ENCODE data around the gene SIL1. TPM values are rescaled to one million over a fixed set of nuclear protein-coding genes. Genes with fewer than 3 reads are reported as not detected.

The SIL1 gene
- total RNA-seq, 1 donor from 2014 or later, result 41.6 TPM

DNA sequence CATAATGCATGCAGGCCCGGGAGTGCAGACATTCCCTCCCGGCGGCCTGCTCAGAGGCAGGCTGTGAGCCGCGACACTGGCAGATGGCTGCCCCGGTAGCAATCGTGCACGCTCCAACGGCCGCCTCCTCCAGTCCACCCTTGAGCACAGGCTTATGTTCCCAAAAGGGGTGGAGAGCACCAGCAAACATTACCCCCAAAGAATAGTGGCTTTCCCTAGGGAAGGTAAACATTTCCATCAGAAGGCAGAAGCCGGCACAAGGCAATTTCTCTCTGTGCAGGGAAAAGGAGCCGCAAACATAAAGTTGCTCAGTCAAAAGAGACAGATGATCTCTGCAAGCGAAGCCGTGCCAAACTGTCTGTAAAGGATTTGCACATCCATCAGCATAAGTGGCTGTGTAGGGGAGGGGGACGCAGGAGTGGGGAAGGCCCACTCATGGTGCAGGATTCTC lies 92.5 kb downstream of the SIL1 start:
- TF ChIP-seq EZH2 (IDR thresholded peaks at IDR 0.05; ENCODE audit: insufficient read depth, low read length), result no peak
- TF ChIP-seq, protein P1, sequence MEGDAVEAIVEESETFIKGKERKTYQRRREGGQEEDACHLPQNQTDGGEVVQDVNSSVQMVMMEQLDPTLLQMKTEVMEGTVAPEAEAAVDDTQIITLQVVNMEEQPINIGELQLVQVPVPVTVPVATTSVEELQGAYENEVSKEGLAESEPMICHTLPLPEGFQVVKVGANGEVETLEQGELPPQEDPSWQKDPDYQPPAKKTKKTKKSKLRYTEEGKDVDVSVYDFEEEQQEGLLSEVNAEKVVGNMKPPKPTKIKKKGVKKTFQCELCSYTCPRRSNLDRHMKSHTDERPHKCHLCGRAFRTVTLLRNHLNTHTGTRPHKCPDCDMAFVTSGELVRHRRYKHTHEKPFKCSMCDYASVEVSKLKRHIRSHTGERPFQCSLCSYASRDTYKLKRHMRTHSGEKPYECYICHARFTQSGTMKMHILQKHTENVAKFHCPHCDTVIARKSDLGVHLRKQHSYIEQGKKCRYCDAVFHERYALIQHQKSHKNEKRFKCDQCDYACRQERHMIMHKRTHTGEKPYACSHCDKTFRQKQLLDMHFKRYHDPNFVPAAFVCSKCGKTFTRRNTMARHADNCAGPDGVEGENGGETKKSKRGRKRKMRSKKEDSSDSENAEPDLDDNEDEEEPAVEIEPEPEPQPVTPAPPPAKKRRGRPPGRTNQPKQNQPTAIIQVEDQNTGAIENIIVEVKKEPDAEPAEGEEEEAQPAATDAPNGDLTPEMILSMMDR (IDR thresholded peaks at IDR 0.05; ENCODE audit: insufficient read depth, low read depth, low read length), result no peak
- Histone ChIP-seq H3K79me2 (ENCODE audit: insufficient read depth, low read length) (no peaks in the 10 kb centered on the region), H3K9ac (ENCODE audit: low read length) (no peak overlapping the region), H3K27ac (ENCODE audit: low read depth, low read length) (no peak overlapping the region), H3K27me3 (ENCODE audit: insufficient read depth, low read length) (no peaks in the 10 kb centered on the region), H3K9me3 (ENCODE audit: insufficient read depth, low read depth, low read length) (no peaks in the 10 kb centered on the region), H3K4me1 (ENCODE audit: insufficient read depth, low read length) (peaks cover 28% of the 10 kb centered on the region), H4K20me1 (ENCODE audit: insufficient read depth, low read length) (no peaks in the 10 kb centered on the region), H2AFZ (ENCODE audit: low read depth, low read length) (no peak overlapping the region), H3K4me2 (ENCODE audit: low read length) (peak overlapping the region; percentile 69), H3K36me3 (ENCODE audit: insufficient read depth, low read length) (no peaks in the 10 kb centered on the region), H3K4me3 (ENCODE audit: insufficient read depth, low read depth, low read length) (no peak overlapping the region)
- no peak overlapping the region for H3K4me3 Mint-ChIP-seq (ENCODE audit: unreplicated experiment)
- no peaks in the 10 kb centered on the region for H3K9me3 Mint-ChIP-seq (ENCODE audit: unreplicated experiment)
- no peak overlapping the region for H3K27ac Mint-ChIP-seq (ENCODE audit: unreplicated experiment)
- H3K27me3 Mint-ChIP-seq (ENCODE audit: low read depth, unreplicated experiment), result no peaks in the 10 kb centered on the region
- FAIRE-seq (no peak), DNase-seq (ENCODE audit: low read depth) (no peak)
- peaks cover 31% of the 10 kb centered on the region for H3K4me1 Mint-ChIP-seq (ENCODE audit: low read depth, unreplicated experiment)
- H3K36me3 Mint-ChIP-seq (ENCODE audit: low read depth, unreplicated experiment), result peaks cover 4% of the 10 kb centered on the region

DNA sequence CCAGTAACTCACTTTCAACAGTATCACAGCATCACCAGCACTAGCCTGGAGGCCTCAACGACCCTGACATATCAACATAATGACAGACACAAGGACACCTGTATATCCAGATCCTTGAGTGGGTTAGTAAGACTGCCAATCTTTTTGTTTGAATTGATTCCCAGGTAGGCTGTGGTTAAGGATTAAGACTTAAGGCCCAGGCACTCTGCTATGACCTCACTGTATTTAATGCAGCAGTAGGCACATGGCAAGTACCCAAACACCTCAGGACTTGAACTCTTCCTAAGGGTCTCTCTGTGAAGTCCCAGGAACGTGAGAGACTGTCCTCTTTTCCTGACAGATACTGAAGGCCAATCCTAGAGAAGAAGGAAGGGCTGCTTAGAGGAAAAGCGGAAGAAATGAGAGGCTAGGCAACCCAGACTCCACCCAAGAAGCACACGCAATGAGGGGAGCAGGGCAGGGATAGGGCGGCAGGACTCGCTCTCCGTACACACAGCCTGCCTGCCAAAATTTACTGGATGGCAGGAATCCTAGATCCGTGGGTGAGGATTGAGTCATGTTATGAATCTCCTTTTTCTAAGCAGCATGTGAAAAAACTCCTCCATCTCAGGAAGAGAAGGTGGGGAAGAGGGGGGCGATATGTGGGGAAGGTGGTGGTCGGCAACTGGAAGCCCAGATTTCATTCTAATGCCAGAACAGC lies 93.4 kb downstream of the SIL1 start:
- Histone ChIP-seq H3K36me3 (ENCODE audit: insufficient read depth, low read length) (no peaks in the 10 kb centered on the region), H3K4me2 (ENCODE audit: low read length) (peak overlapping the region; percentile 69), H2AFZ (ENCODE audit: low read depth, low read length) (peak overlapping the region; percentile 49), H3K79me2 (ENCODE audit: insufficient read depth, low read length) (no peaks in the 10 kb centered on the region), H4K20me1 (ENCODE audit: insufficient read depth, low read length) (peaks cover 5% of the 10 kb centered on the region), H3K9me3 (ENCODE audit: insufficient read depth, low read depth, low read length) (no peaks in the 10 kb centered on the region), H3K4me1 (ENCODE audit: insufficient read depth, low read length) (peaks cover 28% of the 10 kb centered on the region), H3K27me3 (ENCODE audit: insufficient read depth, low read length) (no peaks in the 10 kb centered on the region), H3K4me3 (ENCODE audit: insufficient read depth, low read depth, low read length) (peak overlapping the region; percentile 9), H3K9ac (ENCODE audit: low read length) (peak overlapping the region; percentile 37), H3K27ac (ENCODE audit: low read depth, low read length) (peak overlapping the region; percentile 55)
- no peak overlapping the region for H3K27ac Mint-ChIP-seq (ENCODE audit: unreplicated experiment)
- no peak for TF ChIP-seq EZH2 (IDR thresholded peaks at IDR 0.05; ENCODE audit: insufficient read depth, low read length)
- TF ChIP-seq, protein P1 (IDR thresholded peaks at IDR 0.05; ENCODE audit: insufficient read depth, low read depth, low read length), result no peak
- no peaks in the 10 kb centered on the region for H3K27me3 Mint-ChIP-seq (ENCODE audit: low read depth, unreplicated experiment)
- H3K4me3 Mint-ChIP-seq (ENCODE audit: unreplicated experiment), result no peak overlapping the region
- DNase-seq (ENCODE audit: low read depth) (peak; percentile 95), FAIRE-seq (peak; percentile 92)
- no peaks in the 10 kb centered on the region for H3K9me3 Mint-ChIP-seq (ENCODE audit: unreplicated experiment)
- H3K36me3 Mint-ChIP-seq (ENCODE audit: low read depth, unreplicated experiment), result peaks cover 4% of the 10 kb centered on the region
- peaks cover 36% of the 10 kb centered on the region for H3K4me1 Mint-ChIP-seq (ENCODE audit: low read depth, unreplicated experiment)

DNA sequence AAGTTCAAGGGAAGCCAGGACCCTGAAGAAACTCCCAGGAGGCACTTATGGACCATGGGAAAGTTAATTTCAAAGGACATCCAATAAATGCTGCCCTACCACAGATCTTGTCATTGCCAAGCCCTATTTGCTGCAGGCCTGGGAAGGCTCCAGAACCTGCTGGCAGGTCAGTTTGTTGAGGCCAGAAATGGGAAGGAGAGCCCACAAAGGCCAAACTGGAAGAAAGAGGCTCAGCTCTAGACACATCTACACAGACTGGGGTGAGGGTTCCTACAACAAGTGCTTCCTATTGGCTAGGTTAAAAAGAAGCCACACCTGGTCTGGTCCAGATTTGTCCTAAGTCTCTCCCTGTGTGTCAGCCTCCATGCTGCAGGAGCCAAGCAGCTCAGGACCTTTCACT lies 94.4 kb downstream of the SIL1 start:
- Histone ChIP-seq H3K27ac (ENCODE audit: low read depth, low read length) (no peak overlapping the region), H2AFZ (ENCODE audit: low read depth, low read length) (no peak overlapping the region), H3K4me2 (ENCODE audit: low read length) (no peak overlapping the region), H3K79me2 (ENCODE audit: insufficient read depth, low read length) (no peaks in the 10 kb centered on the region), H3K4me1 (ENCODE audit: insufficient read depth, low read length) (peaks cover 23% of the 10 kb centered on the region), H4K20me1 (ENCODE audit: insufficient read depth, low read length) (peaks cover 5% of the 10 kb centered on the region), H3K4me3 (ENCODE audit: insufficient read depth, low read depth, low read length) (no peak overlapping the region), H3K9me3 (ENCODE audit: insufficient read depth, low read depth, low read length) (no peaks in the 10 kb centered on the region), H3K27me3 (ENCODE audit: insufficient read depth, low read length) (no peaks in the 10 kb centered on the region), H3K9ac (ENCODE audit: low read length) (no peak overlapping the region), H3K36me3 (ENCODE audit: insufficient read depth, low read length) (no peaks in the 10 kb centered on the region)
- TF ChIP-seq EZH2 (IDR thresholded peaks at IDR 0.05; ENCODE audit: insufficient read depth, low read length), result no peak
- TF ChIP-seq, protein P1 (IDR thresholded peaks at IDR 0.05; ENCODE audit: insufficient read depth, low read depth, low read length), result no peak
- H3K27me3 Mint-ChIP-seq (ENCODE audit: low read depth, unreplicated experiment), result no peaks in the 10 kb centered on the region
- H3K36me3 Mint-ChIP-seq (ENCODE audit: low read depth, unreplicated experiment), result peaks cover 4% of the 10 kb centered on the region
- no peak overlapping the region for H3K27ac Mint-ChIP-seq (ENCODE audit: unreplicated experiment)
- DNase-seq (ENCODE audit: low read depth) (no peak), FAIRE-seq (no peak)
- no peaks in the 10 kb centered on the region for H3K9me3 Mint-ChIP-seq (ENCODE audit: unreplicated experiment)
- peaks cover 31% of the 10 kb centered on the region for H3K4me1 Mint-ChIP-seq (ENCODE audit: low read depth, unreplicated experiment)
- H3K4me3 Mint-ChIP-seq (ENCODE audit: unreplicated experiment), result no peak overlapping the region
